Panc1 (cell line): ENCODE data around the gene TAB3.

Experiments
- POLR2AphosphoS5 ChIP-seq: IDR thresholded peaks from 2 replicates; pipeline ENCODE4 v1.6.1; 2012; ENCODE audit warnings: mild to moderate bottlenecking, low read depth, low read length, moderate library complexity
- TF ChIP-seq, protein P1 (sequence below), 2 experiments: IDR thresholded peaks; 2 replicates each; pipeline ENCODE4 v1.6.1; 2011 to 2012; ENCODE audit warnings: low read depth in 2 of 2, control low read depth in 1 of 2, low read length in 1 of 2, mild to moderate bottlenecking in 1 of 2, moderate library complexity in 1 of 2; ENCODE audit not compliant: insufficient read depth in 1 of 2
- TF ChIP-seq, protein P2 (sequence below): fragments of 450-650 bp; IDR thresholded peaks from 2 replicates; pipeline ENCODE4 v1.5.1; 2017; ENCODE audit warnings: mild to moderate bottlenecking

DNA sequence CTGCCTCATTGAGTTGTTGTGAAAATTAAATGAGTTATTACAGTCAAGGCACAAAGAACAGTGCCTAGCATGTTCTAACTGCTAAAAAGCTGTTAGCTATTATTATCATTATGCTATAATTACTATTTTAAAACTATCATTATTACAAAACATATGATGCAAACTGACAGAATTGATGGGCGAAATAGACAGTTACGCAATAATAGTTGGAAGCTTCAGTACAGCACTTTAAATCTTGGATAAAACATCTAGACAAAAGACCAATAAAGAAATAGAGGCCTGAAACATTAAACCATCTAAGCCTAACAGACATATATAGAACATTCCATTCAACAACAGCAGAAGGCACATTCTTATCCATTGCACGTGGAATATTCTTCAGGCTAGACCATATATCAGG, 73.0 kb downstream of the TAB3 start:
- TF ChIP-seq, protein P1, sequence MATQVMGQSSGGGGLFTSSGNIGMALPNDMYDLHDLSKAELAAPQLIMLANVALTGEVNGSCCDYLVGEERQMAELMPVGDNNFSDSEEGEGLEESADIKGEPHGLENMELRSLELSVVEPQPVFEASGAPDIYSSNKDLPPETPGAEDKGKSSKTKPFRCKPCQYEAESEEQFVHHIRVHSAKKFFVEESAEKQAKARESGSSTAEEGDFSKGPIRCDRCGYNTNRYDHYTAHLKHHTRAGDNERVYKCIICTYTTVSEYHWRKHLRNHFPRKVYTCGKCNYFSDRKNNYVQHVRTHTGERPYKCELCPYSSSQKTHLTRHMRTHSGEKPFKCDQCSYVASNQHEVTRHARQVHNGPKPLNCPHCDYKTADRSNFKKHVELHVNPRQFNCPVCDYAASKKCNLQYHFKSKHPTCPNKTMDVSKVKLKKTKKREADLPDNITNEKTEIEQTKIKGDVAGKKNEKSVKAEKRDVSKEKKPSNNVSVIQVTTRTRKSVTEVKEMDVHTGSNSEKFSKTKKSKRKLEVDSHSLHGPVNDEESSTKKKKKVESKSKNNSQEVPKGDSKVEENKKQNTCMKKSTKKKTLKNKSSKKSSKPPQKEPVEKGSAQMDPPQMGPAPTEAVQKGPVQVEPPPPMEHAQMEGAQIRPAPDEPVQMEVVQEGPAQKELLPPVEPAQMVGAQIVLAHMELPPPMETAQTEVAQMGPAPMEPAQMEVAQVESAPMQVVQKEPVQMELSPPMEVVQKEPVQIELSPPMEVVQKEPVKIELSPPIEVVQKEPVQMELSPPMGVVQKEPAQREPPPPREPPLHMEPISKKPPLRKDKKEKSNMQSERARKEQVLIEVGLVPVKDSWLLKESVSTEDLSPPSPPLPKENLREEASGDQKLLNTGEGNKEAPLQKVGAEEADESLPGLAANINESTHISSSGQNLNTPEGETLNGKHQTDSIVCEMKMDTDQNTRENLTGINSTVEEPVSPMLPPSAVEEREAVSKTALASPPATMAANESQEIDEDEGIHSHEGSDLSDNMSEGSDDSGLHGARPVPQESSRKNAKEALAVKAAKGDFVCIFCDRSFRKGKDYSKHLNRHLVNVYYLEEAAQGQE (IDR thresholded peaks at IDR 0.05; ENCODE audit: insufficient read depth in 1 of 2, low read depth in 2 of 2, low read length in 1 of 2): no peak
- TF ChIP-seq, protein P2, sequence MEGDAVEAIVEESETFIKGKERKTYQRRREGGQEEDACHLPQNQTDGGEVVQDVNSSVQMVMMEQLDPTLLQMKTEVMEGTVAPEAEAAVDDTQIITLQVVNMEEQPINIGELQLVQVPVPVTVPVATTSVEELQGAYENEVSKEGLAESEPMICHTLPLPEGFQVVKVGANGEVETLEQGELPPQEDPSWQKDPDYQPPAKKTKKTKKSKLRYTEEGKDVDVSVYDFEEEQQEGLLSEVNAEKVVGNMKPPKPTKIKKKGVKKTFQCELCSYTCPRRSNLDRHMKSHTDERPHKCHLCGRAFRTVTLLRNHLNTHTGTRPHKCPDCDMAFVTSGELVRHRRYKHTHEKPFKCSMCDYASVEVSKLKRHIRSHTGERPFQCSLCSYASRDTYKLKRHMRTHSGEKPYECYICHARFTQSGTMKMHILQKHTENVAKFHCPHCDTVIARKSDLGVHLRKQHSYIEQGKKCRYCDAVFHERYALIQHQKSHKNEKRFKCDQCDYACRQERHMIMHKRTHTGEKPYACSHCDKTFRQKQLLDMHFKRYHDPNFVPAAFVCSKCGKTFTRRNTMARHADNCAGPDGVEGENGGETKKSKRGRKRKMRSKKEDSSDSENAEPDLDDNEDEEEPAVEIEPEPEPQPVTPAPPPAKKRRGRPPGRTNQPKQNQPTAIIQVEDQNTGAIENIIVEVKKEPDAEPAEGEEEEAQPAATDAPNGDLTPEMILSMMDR: no peak
- no peak for TF ChIP-seq POLR2AphosphoS5
